Ramos (cell line): ENCODE measurements around the gene FUT2.
"Not testable (repeated sequence)": the region's sequence is repeated elsewhere in the genome, so short reads cannot be mapped to it uniquely, and the experiment has no call there.

Source experiments
- in situ Hi-C: fragments of 300-500 bp; cut with MboI; formaldehyde crosslinking; loops from one replicate; pipeline ENCODE4 v1.14.3; 2022; ENCODE audit warnings: low sequenced_read_pairs; ENCODE audit not compliant: unreplicated experiment

The FUT2 gene

DNA sequence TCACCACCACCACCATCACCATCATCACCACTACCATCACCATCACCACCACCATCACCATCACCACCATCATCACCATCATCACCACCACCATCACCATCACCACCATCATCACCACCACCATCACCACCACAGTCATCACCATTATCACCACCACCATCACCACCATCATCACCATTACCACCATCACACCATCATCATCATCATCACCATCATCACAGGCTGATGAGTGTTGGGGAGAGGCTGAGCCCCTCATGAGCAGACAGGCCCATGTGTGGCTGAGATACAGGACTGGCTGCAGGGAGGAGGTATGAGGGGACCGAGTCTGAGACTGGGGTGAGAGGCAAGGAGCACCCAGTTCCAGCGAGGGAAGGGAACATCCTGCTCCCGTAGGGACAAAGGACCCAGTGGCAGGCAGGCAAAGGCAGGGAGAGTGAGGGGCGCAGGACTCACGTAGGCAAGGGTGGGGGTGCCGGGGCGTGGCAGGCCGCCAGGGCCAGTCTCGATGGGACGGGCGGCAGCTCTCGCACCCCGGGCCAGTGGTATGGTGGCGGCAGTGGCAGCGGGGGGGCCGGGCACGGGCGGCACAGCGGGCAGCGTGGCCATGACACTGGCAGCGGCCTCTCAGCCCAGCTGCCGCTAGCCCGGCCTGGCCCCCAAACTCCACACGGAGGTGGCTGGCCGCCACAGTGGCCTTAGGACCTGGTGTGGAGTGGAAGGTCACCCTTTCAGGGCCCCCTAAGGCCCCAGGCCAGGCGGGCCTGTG lies 25.7 kb upstream of the FUT2 start:
- in situ Hi-C loops: no loop called here

DNA sequence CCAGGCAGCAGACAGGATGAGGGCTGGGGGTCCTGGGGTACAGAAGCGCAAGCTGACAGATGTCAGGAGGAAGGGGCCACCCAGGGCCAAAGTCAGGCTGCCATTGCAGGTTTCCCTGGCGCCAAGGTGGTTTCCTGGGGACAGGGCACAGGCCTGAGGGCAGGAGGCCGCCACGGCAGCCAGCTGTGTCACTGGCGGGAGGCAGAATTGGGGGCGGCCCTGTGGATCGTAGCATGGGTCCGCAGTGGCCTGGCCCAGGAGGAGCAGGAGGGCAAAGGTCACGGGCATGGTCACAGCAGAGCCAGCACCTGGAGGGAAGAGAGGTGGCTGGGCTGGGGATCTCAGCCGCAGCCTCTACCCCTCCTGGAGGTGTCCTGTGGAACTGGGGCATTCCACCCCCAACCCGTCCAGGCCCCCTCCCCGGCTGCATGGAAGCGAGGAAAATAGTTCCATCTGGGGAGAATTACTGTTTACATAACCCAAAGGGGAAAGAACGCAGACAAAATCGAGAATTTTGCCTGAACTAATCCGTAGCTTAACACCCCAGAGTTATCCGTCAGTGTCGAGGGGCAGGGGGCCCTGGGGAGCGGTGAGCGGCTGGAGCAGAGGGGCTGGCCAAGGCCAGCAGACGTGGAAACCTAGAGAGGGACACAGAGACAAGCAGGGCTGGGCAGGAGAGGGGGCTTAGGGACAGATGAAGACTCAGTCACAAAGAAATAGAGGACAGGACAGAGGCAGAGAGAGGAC lies 24.9 kb upstream of the FUT2 start:
- in situ Hi-C loops: no loop called here

GRCh38 chr19:48671446-48671995 lies 24.2 kb upstream of the FUT2 start:
- in situ Hi-C loops: no loop called here

DNA sequence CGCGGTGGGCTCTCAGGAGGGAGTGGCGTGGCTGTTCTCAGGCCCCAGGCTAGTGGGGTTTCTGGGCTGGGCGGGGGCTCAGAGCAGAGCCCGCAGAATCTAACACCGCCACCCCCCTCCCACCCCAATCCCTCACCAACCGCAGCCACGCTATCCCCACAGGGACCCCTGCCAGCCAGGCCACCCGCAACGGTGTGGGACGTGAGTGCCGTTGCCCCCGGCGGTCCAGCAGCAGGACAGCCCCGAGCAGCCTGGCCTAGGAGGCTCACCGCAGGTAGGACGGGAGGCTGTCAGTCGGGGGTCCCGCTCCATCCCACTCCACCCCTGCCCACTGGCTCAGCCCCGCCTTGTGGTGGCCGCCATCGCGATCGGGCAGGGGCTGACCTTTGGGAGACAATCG lies 22.8 kb upstream of the FUT2 start, which contains the start of gene NTN5:
NTN5 (minus strand) TSS at position 24 of the 400 bp plus-strand sequence. CDS start 2,031 bp downstream, outside the sequence.
- in situ Hi-C loops: no loop called here

GRCh38 chr19:48673436-48674100 lies 22.2 kb upstream of the FUT2 start:
- in situ Hi-C loops: no loop called here

GRCh38 chr19:48674216-48674809 lies 21.5 kb upstream of the FUT2 start:
- in situ Hi-C loops: no loop called here

DNA sequence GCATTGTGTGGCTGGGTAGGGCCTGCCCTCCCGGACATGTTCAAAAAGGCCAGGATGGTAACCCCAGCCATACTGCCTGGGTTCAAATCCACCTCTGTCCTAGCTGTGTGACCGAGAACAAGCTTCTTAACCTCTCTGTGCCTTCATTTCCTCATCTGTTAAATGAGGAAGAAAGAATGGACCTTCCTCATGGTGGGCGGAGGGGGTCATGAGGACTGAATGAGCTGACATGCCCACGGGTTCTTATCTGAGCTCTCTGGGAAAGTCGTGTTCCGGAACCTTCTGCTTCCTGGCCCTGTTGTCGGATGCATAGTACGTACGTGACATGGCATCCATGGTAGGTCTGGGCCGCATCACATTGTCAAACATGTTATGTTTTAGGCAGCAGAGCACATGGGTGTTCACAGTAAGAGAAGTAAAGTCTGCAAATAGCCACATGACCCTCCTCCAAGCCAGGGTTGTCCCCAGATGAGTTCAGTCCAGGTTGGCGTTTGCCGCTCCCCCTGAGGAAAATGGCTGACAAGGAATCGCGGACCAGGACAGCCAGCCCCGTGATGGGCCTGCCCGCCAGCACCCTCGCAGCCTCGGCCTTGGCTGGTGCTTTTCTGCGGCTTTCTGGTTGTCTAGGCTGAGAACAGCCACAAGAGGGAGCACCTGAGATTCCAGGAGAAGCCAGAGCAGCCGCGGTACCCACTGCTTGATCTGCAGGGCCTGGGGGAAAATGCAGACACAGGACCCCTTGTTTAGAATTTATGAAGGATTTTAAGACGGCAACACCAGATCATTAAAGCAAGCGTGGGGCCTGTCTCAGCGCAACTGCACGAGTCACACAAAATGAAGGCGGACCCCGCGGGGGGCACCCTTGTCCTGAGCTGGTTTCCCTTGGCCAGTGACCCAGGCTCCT lies 20.6 kb upstream of the FUT2 start:
- in situ Hi-C loops: no loop called here

DNA sequence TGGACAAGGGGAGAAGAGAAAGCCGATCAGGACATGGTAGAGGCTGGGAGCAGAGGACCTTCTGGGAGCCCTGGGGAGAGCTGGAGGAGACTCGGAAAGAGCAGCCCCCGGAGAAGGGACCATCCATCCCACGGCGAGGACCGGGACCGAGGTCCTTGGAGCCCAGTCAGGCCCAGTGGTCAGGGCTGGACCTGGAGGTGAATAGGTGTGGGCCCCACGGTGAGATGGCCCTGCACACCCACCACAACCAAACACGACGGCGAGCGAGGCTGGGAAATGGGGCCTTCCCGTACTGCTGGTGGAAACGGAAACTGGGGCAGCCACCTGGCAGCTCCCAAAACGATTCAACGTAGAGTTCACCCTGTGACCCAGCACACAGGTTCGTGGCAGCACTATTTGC lies 19.3 kb upstream of the FUT2 start:
- in situ Hi-C loops: no loop called here

- in situ Hi-C loops: no loop called here
Measured at GRCh38 chr19:48676887-48677286, 18.9 kb upstream of the FUT2 start.

DNA sequence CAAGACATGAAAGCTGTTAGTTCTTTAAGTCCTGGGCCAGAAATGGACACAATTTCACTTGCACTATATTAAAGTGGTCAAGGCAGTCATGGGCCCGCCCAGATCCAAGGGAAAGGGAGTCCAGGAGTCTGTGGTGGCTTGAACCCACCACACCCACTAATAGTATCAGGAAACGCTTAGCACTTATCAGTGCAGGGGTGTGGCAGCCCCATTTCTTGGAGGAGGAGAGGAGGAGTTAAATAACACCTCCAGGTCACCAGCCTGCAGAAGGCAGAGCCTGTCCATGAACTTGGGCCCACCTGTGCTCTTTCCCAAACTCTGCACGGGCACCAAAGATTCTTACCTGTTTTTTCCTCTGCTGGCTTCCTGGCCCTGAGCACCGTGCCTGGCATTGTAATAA lies 17.6 kb upstream of the FUT2 start:
- in situ Hi-C loops: no loop called here

DNA sequence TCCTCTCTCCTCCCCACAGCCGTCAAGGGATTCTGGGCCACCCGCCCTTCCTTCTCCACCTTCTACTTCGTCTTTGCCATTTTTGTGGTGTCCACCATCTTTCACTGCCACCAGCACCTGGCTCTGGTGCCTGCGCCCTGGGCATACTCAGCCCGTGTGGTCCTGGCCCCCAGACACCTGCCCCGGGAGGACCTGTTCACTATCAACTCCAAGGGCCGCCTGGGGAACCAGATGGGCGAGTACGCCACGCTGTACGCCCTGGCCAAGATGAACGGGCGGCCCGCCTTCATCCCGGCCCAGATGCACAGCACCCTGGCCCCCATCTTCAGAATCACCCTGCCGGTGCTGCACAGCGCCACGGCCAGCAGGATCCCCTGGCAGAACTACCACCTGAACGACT lies 15.8 kb upstream of the FUT2 start:
- in situ Hi-C loops: not testable (repeated sequence)

- in situ Hi-C loops: no loop called here
Measured at GRCh38 chr19:48680436-48681126, 15.2 kb upstream of the FUT2 start.

DNA sequence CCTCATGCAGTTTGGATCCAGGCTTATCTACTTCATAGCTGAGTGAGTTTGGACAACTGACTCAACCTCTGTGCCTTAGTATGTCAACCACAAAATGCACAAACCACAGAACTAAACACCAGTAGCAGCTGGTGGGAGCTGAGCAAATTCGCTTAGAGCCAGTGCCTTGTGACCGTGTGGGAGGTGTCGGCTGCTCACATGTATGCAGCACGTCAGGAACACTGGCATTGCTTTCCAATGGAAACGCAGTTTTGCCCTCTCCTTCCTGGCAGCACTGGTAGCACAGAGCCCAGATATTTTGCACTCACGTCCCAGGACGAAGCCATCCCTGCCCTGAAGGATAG lies 14.7 kb upstream of the FUT2 start:
- in situ Hi-C loops: no loop called here

GRCh38 chr19:48683349-48683748 lies 12.4 kb upstream of the FUT2 start:
- in situ Hi-C loops: no loop called here

- in situ Hi-C loops: no loop called here
Measured at GRCh38 chr19:48685583-48685982, 10.2 kb upstream of the FUT2 start.

DNA sequence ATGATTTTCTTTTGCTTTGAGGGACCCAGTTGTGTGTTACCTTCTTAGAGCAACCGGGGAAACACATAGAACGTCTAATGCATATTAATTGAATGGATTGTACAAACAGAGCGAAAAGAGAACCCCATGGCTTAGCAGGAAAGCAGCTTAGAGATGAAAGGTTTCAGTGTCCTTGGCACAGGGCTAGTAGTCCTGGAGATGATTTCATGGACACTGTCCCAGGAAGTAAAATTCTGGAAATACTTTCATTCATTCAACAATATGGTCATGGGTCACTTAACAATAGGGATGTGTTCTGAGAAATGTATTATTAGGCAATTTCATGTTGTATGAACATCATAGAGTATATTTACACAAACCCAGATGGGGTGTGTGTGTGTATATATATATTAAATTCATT lies 9.7 kb upstream of the FUT2 start:
- in situ Hi-C loops: no loop called here

DNA sequence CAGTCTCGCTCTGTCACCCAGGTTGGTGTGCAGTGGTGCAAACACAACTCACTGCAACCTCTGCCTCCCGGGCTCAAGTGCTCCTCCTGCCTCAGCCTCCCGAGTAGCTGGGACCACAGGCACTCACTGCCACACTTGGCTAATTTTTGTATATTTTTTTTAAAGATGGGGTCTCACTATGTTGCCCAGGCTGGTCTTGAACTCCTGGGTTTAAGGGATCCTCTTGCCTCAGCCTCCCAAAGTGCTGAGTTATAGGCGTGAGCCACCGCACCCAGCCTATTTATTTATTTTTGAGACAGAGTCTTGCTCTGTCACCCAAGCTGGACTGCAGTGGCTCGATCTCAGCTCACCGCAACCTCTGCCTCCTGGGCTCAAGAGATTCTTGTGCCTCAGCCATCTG lies 9.1 kb upstream of the FUT2 start:
- in situ Hi-C loops: not testable (repeated sequence)

DNA sequence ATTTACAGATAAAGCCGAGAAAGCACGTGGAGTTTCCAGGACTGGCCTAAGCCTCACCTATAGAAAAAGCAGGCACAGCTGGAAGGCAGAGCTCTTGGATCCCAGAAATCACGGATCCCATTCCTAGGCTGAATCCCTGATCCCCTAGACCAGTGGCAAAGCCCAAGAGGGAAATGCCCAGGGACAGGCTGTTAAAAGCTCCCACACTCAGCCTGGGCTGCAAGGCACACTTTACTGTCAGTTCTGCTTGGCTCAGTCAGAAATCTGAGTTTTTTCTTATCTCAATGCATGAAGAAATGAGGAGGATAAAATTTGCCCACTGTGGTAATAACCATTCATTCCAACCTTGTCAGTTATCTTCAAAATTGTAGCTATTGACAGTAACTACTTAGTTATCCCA lies 8.0 kb upstream of the FUT2 start:
- in situ Hi-C loops: no loop called here

DNA sequence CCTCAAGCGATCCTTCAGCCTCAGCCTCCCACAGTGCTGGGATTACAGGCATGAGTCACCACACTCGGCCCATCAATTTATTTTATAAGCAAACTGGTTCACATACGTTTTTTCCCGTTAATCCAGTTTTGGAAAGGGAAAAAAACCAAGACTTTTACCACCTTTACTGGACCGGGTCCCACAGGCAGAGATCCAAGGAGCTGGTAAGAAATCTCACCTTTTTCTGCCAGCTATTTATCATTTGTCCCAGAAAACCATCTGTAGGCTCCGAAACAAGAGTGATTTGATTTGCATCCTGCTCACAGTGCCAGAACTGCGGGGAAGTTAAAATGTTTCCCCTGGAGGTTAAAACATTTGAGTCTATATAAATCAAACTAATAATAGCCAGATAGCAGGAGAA lies 6.3 kb upstream of the FUT2 start:
- in situ Hi-C loops: no loop called here
